PC-3 (cell line): Measurements from ENCODE around the gene SOBP. TPM values are rescaled to one million over a fixed set of nuclear protein-coding genes. Genes with fewer than 3 reads are reported as not detected.

Source experiments
- ATAC-seq: fragments of 200-7000 bp; cut with Tn5 transposase; 2 replicates; pipeline ENCODE4 v1.9.1; 2020; ENCODE audit warnings: mild to moderate bottlenecking, moderate library complexity
- BruUV-seq: library from RNA; stranded (reverse); fragments of 400-500 nt; replicated peaks from 2 replicates; lab custom pipeline; 2021; lab: Mats Ljungman, UMichigan
- CTCF ChIA-PET: fragments of 300-600 bp; sonication (Branson Sonifier 250); formaldehyde crosslinking; loops from one replicate; lab custom pipeline; 2022; ENCODE audit warnings: antibody characterized with exemption; lab: Charles Lee
- POLR2A ChIA-PET: fragments of 300-600 bp; sonication (Branson Sonifier 250); formaldehyde crosslinking; loops from one replicate; lab custom pipeline; 2022; ENCODE audit warnings: antibody characterized with exemption; ENCODE audit not compliant: unreplicated experiment; lab: Charles Lee
- DNase-seq: peaks from one replicate; pipeline ENCODE4 v3.0.0-alpha.2; 2015
- H2AFZ ChIP-seq: fragments of 300-600 bp; sonication (generic); 2 replicates; pipeline ENCODE4 v1.6.0; 2016; ENCODE audit warnings: antibody characterized with exemption, low read length
- H3F3A ChIP-seq: fragments of 300-600 bp; sonication (generic); one replicate; pipeline ENCODE4 v1.6.0; 2017; ENCODE audit warnings: antibody characterized with exemption, low read length, control low read depth, mild to moderate bottlenecking; ENCODE audit not compliant: unreplicated experiment
- H3K27ac ChIP-seq: fragments of 300-600 bp; sonication (generic); 2 replicates; pipeline ENCODE4 v1.5.1; 2016; ENCODE audit warnings: mild to moderate bottlenecking, low read length
- H3K27me3 ChIP-seq: fragments of 300-600 bp; sonication (generic); 2 replicates; pipeline ENCODE4 v1.6.1; 2016; ENCODE audit warnings: low read length, mixed read lengths
- H3K36me3 ChIP-seq: fragments of 300-600 bp; sonication (generic); 2 replicates; pipeline ENCODE4 v1.6.1; 2016; ENCODE audit warnings: low read depth, mixed run types, low read length, mixed read lengths
- H3K4me1 ChIP-seq: fragments of 300-600 bp; sonication (generic); 2 replicates; pipeline ENCODE4 v1.5.1; 2016; ENCODE audit warnings: low read length; ENCODE audit not compliant: insufficient read depth
- H3K4me2 ChIP-seq: fragments of 300-600 bp; sonication (generic); 2 replicates; pipeline ENCODE4 v1.6.0; 2016; ENCODE audit warnings: low read length
- H3K4me3 ChIP-seq: fragments of 300-600 bp; sonication (generic); 2 replicates; pipeline ENCODE4 v1.5.1; 2016; ENCODE audit warnings: mild to moderate bottlenecking, low read length, mixed read lengths
- H3K79me2 ChIP-seq: fragments of 300-600 bp; sonication (generic); 2 replicates; pipeline ENCODE4 v1.6.1; 2017; ENCODE audit warnings: low read length, mixed read lengths
- H3K9ac ChIP-seq: fragments of 300-600 bp; sonication (generic); 2 replicates; pipeline ENCODE4 v1.6.0; 2016; ENCODE audit warnings: mild to moderate bottlenecking, low read length
- H3K9me2 ChIP-seq: fragments of 300-600 bp; sonication (generic); replicated peaks from 2 replicates; pipeline ENCODE4 v1.6.1; 2016; ENCODE audit warnings: mixed run types, low read length, mixed read lengths
- H3K9me3 ChIP-seq: fragments of 300-600 bp; sonication (generic); 2 replicates; pipeline ENCODE4 v1.6.1; 2016; ENCODE audit warnings: low read length, mixed read lengths
- H4K20me1 ChIP-seq: fragments of 300-600 bp; sonication (generic); 2 replicates; pipeline ENCODE4 v1.6.1; 2016; ENCODE audit warnings: low read length, mixed read lengths
- EZH2 ChIP-seq: fragments of 300-600 bp; sonication (generic); IDR thresholded peaks from one replicate; pipeline ENCODE4 v1.6.1; 2017; ENCODE audit warnings: antibody characterized with exemption, mild to moderate bottlenecking, low read length; ENCODE audit not compliant: unreplicated experiment
- EZH2phosphoT487 ChIP-seq: fragments of 300-600 bp; sonication (generic); IDR thresholded peaks from 2 replicates; pipeline ENCODE4 v1.6.1; 2018; ENCODE audit warnings: mild to moderate bottlenecking, antibody characterized with exemption, low read length, borderline replicate concordance
- intact Hi-C: fragments of 100-400 bp; cut with micrococcal nuclease; formaldehyde crosslinking; loops from 2 replicates; pipeline ENCODE4 v1.9.0; 2023
- total RNA-seq: library from RNA; depleted of rRNA; stranded (reverse); fragments of >200 nt; gene quantifications from 2 replicates; pipeline ENCODE4 v1.2.3, GENCODE V29; 2014
- TF ChIP-seq, protein P1 (sequence below): fragments of 300-600 bp; sonication (generic); conservative IDR thresholded peaks from 2 replicates; pipeline ENCODE4 v1.5.1; 2017; ENCODE audit warnings: antibody characterized with exemption, low read depth, mild to moderate bottlenecking, low read length

The SOBP gene
- total RNA-seq, 1 experiment from 2014 or later: 0.15 TPM

DNA sequence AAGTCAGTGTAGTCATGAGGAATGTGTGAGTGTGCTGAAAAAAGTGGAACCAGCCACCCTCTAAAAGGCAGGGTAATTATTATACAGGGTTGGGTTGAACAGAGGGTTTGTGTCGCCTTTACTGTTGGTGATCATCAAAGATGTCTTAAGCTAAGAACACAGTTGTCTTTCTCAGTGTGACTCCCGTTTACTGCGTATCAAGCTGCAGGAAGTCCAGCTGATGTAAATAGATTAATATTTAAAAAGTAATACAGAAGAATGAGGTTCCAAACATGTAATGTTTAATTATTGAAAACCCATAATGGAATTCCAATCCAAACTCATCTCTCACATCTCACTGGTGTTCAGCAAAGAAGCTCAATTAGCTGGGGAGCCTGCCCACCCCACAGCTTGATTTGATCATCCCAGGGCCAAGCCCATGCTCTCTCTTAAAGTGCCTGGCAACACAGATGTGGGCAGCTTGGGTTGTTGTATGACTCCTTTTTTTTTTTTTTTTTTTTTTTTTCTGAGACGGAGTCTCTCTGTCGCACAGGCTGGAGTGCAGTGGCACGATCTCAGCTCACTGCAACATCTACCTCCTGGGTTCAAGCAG, 127.5 kb downstream of the SOBP start:
- Histone ChIP-seq H3K9ac (no peak overlapping the region), H3K27ac (no peak overlapping the region), H3F3A (no peaks in the 10 kb centered on the region), H3K36me3 (no peaks in the 10 kb centered on the region), H3K9me3 (no peaks in the 10 kb centered on the region), H3K4me3 (no peak overlapping the region), H3K79me2 (no peaks in the 10 kb centered on the region), H3K4me2 (no peak overlapping the region), H3K9me2 (no peaks in the 10 kb centered on the region), H3K4me1 (no peaks in the 10 kb centered on the region), H2AFZ (no peak overlapping the region), H3K27me3 (no peaks in the 10 kb centered on the region), H4K20me1 (no peaks in the 10 kb centered on the region)
- ChIA-PET CTCF (no interaction called here), POLR2A (no interaction called here)
- BruUV-seq: no TSS peak
- no peak for ATAC-seq
- no peak for DNase-seq
- intact Hi-C loops: no loop called here
- TF ChIP-seq EZH2 (no peak), EZH2phosphoT487 (no peak)
- TF ChIP-seq, protein P1, sequence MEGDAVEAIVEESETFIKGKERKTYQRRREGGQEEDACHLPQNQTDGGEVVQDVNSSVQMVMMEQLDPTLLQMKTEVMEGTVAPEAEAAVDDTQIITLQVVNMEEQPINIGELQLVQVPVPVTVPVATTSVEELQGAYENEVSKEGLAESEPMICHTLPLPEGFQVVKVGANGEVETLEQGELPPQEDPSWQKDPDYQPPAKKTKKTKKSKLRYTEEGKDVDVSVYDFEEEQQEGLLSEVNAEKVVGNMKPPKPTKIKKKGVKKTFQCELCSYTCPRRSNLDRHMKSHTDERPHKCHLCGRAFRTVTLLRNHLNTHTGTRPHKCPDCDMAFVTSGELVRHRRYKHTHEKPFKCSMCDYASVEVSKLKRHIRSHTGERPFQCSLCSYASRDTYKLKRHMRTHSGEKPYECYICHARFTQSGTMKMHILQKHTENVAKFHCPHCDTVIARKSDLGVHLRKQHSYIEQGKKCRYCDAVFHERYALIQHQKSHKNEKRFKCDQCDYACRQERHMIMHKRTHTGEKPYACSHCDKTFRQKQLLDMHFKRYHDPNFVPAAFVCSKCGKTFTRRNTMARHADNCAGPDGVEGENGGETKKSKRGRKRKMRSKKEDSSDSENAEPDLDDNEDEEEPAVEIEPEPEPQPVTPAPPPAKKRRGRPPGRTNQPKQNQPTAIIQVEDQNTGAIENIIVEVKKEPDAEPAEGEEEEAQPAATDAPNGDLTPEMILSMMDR: no peak

DNA sequence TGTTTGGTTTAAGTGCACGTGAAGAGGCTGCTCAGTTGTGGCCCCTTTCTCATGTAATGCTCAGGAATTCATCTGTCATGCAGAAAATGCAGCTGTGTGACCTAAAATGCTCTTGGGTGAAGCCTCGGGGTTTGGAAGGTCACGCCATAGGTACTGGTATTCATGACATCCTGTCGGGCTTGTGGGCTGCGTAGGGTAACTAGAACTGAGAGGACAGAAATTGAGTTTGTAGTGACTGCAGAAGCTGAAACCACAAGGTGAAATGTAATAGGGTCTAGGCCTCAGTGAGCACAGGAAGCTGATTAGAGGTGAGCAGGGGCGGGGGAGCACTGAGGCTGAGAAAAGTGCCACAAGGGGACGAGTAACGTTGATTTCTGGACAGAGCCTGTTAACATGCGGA, 128.8 kb downstream of the SOBP start:
- Histone ChIP-seq H3K9me3 (no peaks in the 10 kb centered on the region), H3K4me1 (peaks cover 2% of the 10 kb centered on the region), H3K27me3 (no peaks in the 10 kb centered on the region), H3K79me2 (no peaks in the 10 kb centered on the region), H3K4me3 (no peak overlapping the region), H3F3A (no peaks in the 10 kb centered on the region), H2AFZ (no peak overlapping the region), H4K20me1 (no peaks in the 10 kb centered on the region), H3K36me3 (no peaks in the 10 kb centered on the region), H3K9ac (no peak overlapping the region), H3K9me2 (no peaks in the 10 kb centered on the region), H3K4me2 (no peak overlapping the region), H3K27ac (no peak overlapping the region)
- no TSS peak for BruUV-seq
- ChIA-PET CTCF (no interaction called here), POLR2A (no interaction called here)
- ATAC-seq (no peak), DNase-seq (no peak)
- TF ChIP-seq EZH2 (no peak), EZH2phosphoT487 (no peak)
- TF ChIP-seq, protein P1: no peak
- intact Hi-C loops: no loop called here

DNA sequence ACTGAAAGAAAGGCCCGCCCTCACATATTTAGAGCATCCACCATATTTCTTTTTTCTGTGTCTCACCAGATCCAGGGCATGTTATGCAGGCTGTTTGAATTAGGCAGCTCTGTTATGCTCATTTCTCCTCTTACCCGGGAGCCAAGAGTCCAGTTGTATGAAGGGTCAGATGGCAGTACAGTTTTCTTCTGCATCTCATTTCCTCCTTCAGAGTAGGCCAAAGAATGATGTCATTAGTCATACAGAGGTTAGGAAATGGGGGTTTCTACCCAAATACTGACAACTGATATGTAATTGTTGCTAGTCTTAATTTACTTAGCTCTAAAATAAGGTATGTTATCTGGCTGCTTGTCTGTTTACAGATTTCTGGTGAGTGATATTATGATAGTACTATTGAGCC, 130.8 kb downstream of the SOBP start:
- H3K9me2 ChIP-seq: no peaks in the 10 kb centered on the region
- BruUV-seq: no TSS peak
- CTCF ChIA-PET: no interaction called here

More for the DNA sequence above, 130.8 kb downstream of the SOBP start:
- Histone ChIP-seq H3K9me3 (no peaks in the 10 kb centered on the region), H3K9ac (no peak overlapping the region), H3K36me3 (no peaks in the 10 kb centered on the region), H3K4me3 (no peak overlapping the region), H3K27me3 (no peaks in the 10 kb centered on the region), H2AFZ (no peak overlapping the region), H3K79me2 (no peaks in the 10 kb centered on the region), H3K27ac (no peak overlapping the region), H4K20me1 (no peaks in the 10 kb centered on the region), H3K4me2 (no peak overlapping the region), H3F3A (no peaks in the 10 kb centered on the region), H3K4me1 (peaks cover 16% of the 10 kb centered on the region)
- intact Hi-C loops: no loop called here
- no peak for DNase-seq
- TF ChIP-seq EZH2phosphoT487: no peak
- TF ChIP-seq, protein P1: no peak
- no peak for TF ChIP-seq EZH2
- no peak for ATAC-seq
- POLR2A ChIA-PET: no interaction called here
